ENCODE measurements around the gene MDK.

Gene MDK

DNA sequence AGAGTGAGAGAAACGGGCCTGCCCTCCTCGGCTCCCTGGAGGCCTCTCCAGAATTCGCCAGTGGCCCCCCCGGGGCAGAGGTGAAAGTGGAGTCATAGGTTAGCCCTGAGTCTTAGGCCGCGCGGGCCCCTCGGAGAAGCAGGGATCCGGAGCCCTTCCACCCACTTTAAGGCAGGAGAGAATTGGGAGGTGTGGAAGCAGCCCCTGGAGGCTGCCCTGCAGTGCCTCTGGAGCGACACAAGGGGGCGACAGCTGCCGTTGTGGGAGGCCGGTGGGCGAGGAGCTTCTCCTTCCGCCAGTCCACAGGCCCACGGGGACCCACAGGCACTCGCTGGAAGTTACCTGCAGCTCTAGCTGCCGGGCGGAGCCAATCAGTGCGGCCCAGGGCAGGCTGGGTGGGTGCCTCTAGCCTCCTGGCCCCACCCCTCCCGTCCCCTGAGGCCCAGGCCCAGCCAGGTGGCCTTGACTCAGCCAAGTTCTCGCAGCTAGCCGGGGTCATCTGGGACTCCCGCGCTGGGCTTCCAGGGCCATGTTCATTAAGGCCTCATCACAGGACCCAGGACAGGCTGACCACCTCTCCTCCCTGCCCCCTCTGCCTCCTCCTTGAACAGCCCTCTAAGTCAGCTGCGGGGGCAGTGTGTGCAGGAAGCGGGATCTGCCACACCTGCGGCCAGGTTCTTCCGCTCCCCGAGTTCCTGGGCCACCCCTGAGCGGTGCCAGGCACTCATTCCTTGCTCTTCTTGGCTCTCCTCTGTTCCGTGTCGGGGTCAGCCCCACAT lies 29.2 kb upstream of the MDK start (continued):
- no peak for TF ChIP-seq ZNF174 (tag by site-specific recombination; IDR thresholded peaks at IDR 0.05)
- peak; percentile 54; the same call in 1 of the 2 replicates for TF ChIP-seq ZNF366 (tag by site-specific recombination; conservative IDR thresholded peaks at IDR 0.05)
- peak; percentile 41; the same call in 1 of the 2 replicates for TF ChIP-seq ZNF394 (tag by site-specific recombination; IDR thresholded peaks at IDR 0.05; ENCODE audit: borderline replicate concordance)
- TF ChIP-seq ZNF266 (tag by site-specific recombination; IDR thresholded peaks at IDR 0.05; ENCODE audit: low read depth) = no peak
- no peak for TF ChIP-seq GLI2 (tag by site-specific recombination; IDR thresholded peaks at IDR 0.05; ENCODE audit: borderline replicate concordance, low read depth)
- TF ChIP-seq KLF1 (tag by site-specific recombination; IDR thresholded peaks at IDR 0.05) = 0 out of 2 replicates have a peak, but pooled peaks have one; percentile 22
- no peak for TF ChIP-seq BCL11A (tag by site-specific recombination; IDR thresholded peaks at IDR 0.05; ENCODE audit: low read depth)
- TF ChIP-seq ZSCAN30 (tag by site-specific recombination; IDR thresholded peaks at IDR 0.05) = no peak
- TF ChIP-seq, protein P1, sequence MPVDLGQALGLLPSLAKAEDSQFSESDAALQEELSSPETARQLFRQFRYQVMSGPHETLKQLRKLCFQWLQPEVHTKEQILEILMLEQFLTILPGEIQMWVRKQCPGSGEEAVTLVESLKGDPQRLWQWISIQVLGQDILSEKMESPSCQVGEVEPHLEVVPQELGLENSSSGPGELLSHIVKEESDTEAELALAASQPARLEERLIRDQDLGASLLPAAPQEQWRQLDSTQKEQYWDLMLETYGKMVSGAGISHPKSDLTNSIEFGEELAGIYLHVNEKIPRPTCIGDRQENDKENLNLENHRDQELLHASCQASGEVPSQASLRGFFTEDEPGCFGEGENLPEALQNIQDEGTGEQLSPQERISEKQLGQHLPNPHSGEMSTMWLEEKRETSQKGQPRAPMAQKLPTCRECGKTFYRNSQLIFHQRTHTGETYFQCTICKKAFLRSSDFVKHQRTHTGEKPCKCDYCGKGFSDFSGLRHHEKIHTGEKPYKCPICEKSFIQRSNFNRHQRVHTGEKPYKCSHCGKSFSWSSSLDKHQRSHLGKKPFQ (tag by site-specific recombination; IDR thresholded peaks at IDR 0.05) = no peak
- TF ChIP-seq, protein P2, sequence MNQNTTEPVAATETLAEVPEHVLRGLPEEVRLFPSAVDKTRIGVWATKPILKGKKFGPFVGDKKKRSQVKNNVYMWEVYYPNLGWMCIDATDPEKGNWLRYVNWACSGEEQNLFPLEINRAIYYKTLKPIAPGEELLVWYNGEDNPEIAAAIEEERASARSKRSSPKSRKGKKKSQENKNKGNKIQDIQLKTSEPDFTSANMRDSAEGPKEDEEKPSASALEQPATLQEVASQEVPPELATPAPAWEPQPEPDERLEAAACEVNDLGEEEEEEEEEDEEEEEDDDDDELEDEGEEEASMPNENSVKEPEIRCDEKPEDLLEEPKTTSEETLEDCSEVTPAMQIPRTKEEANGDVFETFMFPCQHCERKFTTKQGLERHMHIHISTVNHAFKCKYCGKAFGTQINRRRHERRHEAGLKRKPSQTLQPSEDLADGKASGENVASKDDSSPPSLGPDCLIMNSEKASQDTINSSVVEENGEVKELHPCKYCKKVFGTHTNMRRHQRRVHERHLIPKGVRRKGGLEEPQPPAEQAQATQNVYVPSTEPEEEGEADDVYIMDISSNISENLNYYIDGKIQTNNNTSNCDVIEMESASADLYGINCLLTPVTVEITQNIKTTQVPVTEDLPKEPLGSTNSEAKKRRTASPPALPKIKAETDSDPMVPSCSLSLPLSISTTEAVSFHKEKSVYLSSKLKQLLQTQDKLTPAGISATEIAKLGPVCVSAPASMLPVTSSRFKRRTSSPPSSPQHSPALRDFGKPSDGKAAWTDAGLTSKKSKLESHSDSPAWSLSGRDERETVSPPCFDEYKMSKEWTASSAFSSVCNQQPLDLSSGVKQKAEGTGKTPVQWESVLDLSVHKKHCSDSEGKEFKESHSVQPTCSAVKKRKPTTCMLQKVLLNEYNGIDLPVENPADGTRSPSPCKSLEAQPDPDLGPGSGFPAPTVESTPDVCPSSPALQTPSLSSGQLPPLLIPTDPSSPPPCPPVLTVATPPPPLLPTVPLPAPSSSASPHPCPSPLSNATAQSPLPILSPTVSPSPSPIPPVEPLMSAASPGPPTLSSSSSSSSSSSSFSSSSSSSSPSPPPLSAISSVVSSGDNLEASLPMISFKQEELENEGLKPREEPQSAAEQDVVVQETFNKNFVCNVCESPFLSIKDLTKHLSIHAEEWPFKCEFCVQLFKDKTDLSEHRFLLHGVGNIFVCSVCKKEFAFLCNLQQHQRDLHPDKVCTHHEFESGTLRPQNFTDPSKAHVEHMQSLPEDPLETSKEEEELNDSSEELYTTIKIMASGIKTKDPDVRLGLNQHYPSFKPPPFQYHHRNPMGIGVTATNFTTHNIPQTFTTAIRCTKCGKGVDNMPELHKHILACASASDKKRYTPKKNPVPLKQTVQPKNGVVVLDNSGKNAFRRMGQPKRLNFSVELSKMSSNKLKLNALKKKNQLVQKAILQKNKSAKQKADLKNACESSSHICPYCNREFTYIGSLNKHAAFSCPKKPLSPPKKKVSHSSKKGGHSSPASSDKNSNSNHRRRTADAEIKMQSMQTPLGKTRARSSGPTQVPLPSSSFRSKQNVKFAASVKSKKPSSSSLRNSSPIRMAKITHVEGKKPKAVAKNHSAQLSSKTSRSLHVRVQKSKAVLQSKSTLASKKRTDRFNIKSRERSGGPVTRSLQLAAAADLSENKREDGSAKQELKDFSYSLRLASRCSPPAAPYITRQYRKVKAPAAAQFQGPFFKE (tag by site-specific recombination; IDR thresholded peaks at IDR 0.05; ENCODE audit: borderline replicate concordance) = no peak
- no peak for TF ChIP-seq OVOL3 (tag by site-specific recombination; IDR thresholded peaks at IDR 0.05)
- no peak for TF ChIP-seq ZNF16 (tag by site-specific recombination; IDR thresholded peaks at IDR 0.05; ENCODE audit: low read depth)
- TF ChIP-seq ZXDB (tag by site-specific recombination; IDR thresholded peaks at IDR 0.05) = 0 out of 2 replicates have a peak, but pooled peaks have one; percentile 14
- TF ChIP-seq ZNF624 (tag by site-specific recombination; IDR thresholded peaks at IDR 0.05) = no peak
- no peak for TF ChIP-seq ZNF184 (tag by site-specific recombination; IDR thresholded peaks at IDR 0.05)
- TF ChIP-seq, protein P3, sequence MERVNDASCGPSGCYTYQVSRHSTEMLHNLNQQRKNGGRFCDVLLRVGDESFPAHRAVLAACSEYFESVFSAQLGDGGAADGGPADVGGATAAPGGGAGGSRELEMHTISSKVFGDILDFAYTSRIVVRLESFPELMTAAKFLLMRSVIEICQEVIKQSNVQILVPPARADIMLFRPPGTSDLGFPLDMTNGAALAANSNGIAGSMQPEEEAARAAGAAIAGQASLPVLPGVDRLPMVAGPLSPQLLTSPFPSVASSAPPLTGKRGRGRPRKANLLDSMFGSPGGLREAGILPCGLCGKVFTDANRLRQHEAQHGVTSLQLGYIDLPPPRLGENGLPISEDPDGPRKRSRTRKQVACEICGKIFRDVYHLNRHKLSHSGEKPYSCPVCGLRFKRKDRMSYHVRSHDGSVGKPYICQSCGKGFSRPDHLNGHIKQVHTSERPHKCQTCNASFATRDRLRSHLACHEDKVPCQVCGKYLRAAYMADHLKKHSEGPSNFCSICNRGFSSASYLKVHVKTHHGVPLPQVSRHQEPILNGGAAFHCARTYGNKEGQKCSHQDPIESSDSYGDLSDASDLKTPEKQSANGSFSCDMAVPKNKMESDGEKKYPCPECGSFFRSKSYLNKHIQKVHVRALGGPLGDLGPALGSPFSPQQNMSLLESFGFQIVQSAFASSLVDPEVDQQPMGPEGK (tag by site-specific recombination; IDR thresholded peaks at IDR 0.05) = peak; percentile 45
- peak; percentile 22 for TF ChIP-seq SP2 (tag by site-specific recombination; IDR thresholded peaks at IDR 0.05)
- no peak for TF ChIP-seq REPIN1 (tag by site-specific recombination; IDR thresholded peaks at IDR 0.05; ENCODE audit: low read depth)
- no peak for TF ChIP-seq ZNF768 (tag by site-specific recombination; IDR thresholded peaks at IDR 0.05)
- TF ChIP-seq ZNF521 (tag by site-specific recombination; IDR thresholded peaks at IDR 0.05) = no peak
- TF ChIP-seq EGR2 (tag by site-specific recombination; IDR thresholded peaks at IDR 0.05; ENCODE audit: low read depth) = peak; percentile 74
- peak; percentile 44; the same call in 1 of the 2 replicates for TF ChIP-seq GLIS1 (tag by site-specific recombination; IDR thresholded peaks at IDR 0.05)
- TF ChIP-seq ZSCAN16 (tag by site-specific recombination; IDR thresholded peaks at IDR 0.05) = no peak
- peak; percentile 55 for TF ChIP-seq ZBTB48 (tag by site-specific recombination; IDR thresholded peaks at IDR 0.05)
- TF ChIP-seq, protein P4, sequence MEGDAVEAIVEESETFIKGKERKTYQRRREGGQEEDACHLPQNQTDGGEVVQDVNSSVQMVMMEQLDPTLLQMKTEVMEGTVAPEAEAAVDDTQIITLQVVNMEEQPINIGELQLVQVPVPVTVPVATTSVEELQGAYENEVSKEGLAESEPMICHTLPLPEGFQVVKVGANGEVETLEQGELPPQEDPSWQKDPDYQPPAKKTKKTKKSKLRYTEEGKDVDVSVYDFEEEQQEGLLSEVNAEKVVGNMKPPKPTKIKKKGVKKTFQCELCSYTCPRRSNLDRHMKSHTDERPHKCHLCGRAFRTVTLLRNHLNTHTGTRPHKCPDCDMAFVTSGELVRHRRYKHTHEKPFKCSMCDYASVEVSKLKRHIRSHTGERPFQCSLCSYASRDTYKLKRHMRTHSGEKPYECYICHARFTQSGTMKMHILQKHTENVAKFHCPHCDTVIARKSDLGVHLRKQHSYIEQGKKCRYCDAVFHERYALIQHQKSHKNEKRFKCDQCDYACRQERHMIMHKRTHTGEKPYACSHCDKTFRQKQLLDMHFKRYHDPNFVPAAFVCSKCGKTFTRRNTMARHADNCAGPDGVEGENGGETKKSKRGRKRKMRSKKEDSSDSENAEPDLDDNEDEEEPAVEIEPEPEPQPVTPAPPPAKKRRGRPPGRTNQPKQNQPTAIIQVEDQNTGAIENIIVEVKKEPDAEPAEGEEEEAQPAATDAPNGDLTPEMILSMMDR (tag by site-specific recombination; IDR thresholded peaks at IDR 0.05) = peak; percentile 70
- TF ChIP-seq, protein P5, sequence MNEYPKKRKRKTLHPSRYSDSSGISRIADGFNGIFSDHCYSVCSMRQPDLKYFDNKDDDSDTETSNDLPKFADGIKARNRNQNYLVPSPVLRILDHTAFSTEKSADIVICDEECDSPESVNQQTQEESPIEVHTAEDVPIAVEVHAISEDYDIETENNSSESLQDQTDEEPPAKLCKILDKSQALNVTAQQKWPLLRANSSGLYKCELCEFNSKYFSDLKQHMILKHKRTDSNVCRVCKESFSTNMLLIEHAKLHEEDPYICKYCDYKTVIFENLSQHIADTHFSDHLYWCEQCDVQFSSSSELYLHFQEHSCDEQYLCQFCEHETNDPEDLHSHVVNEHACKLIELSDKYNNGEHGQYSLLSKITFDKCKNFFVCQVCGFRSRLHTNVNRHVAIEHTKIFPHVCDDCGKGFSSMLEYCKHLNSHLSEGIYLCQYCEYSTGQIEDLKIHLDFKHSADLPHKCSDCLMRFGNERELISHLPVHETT (tag by site-specific recombination; IDR thresholded peaks at IDR 0.05) = no peak
- no peak for TF ChIP-seq KLF9 (tag by site-specific recombination; IDR thresholded peaks at IDR 0.05; ENCODE audit: low read depth)
